Measurements from ENCODE around the gene SPIN2A. TPM values are rescaled to one million over a fixed set of nuclear protein-coding genes. Genes with fewer than 3 reads are reported as not detected.
"Not testable (repeated sequence)": the region's sequence is repeated elsewhere in the genome, so short reads cannot be mapped to it uniquely, and the experiment has no call there.

The SPIN2A gene
- 1.2 and 1.6 TPM in 2 replicates for total RNA-seq

- POLR2A ChIA-PET; H3K4me3 Mint-ChIP-seq; H3K27me3 Mint-ChIP-seq; ATAC-seq (ENCODE audit: low read depth); H3K9me3 Mint-ChIP-seq; H3K4me1 Mint-ChIP-seq; DNase-seq; intact Hi-C loops (cut with micrococcal nuclease); H3K36me3 Mint-ChIP-seq (ENCODE audit: low read depth); CTCF ChIA-PET; H3K27ac Mint-ChIP-seq: not testable (repeated sequence)
Measured at GRCh38 chrX:57137073-57137472, at the start of gene SPIN2A. SPIN2A (minus strand) TSS chrX:57137397; CDS start chrX:57136597, 800 bp downstream.

DNA sequence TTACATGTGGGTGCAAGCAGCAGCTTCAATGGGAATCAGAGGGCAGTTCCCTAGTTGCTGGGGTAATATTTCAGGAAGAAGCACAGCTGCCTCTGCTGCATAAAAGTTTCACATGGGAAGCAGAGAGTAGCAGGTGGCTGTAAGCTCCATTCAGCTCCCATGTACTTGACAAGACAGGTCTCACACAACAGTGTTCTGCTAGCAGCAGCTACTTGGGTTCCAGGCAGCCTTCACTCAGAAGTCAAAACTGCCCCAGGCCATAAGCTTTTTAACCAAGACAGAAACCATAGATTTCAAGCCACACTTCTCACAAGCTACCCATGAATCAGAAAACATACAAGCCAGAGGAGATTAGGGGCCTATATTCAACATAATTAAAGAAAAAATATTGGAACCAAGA, 41.4 kb upstream of the SPIN2A start:
- H3K4me3 Mint-ChIP-seq = no peak overlapping the region
- no peak for DNase-seq
- no peaks in the 10 kb centered on the region for H3K36me3 Mint-ChIP-seq (ENCODE audit: low read depth)
- H3K27ac Mint-ChIP-seq = no peak overlapping the region
- H3K4me1 Mint-ChIP-seq = peaks cover 5% of the 10 kb centered on the region
- ATAC-seq (ENCODE audit: low read depth) = no peak
- H3K9me3 Mint-ChIP-seq = peaks cover 12% of the 10 kb centered on the region
- TF ChIP-seq CTCF (IDR thresholded peaks at IDR 0.05) = no peak
- ChIA-PET CTCF (no interaction called here), POLR2A (no interaction called here)
- H3K27me3 Mint-ChIP-seq = no peaks in the 10 kb centered on the region
- intact Hi-C loops (cut with micrococcal nuclease) = no loop called here

- TF ChIP-seq CTCF (IDR thresholded peaks at IDR 0.05) = no peak
- Mint-ChIP-seq H3K27me3 (no peaks in the 10 kb centered on the region), H3K27ac (no peak overlapping the region), H3K36me3 (ENCODE audit: low read depth) (no peaks in the 10 kb centered on the region), H3K4me3 (no peak overlapping the region), H3K4me1 (peaks cover 5% of the 10 kb centered on the region), H3K9me3 (peaks cover 10% of the 10 kb centered on the region)
- POLR2A ChIA-PET = no interaction called here
- CTCF ChIA-PET = no interaction called here
- no peak for ATAC-seq (ENCODE audit: low read depth)
- intact Hi-C loops (cut with micrococcal nuclease) = no loop called here
- DNase-seq = no peak
Measured at GRCh38 chrX:57177070-57177469, 39.9 kb upstream of the SPIN2A start.

DNA sequence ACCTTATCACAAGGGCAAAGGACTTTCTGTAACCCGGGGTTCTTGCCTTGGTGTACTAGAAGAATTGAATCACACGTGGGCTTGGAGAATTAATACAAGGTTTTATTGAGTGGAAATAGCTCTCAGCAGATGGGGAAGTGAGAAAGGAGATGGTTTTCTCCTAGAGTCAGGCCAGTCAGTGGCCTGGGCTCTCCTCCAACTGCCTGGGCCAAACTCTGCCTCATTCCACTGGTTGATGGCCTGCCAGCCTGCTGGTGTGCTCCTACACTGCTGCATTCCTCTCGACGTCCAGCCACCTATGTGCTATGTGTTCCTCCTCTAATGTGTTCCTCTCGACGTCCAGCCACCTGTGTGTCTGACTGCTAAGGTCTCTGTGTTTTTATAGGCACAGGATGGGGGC, 35.3 kb upstream of the SPIN2A start:
- Mint-ChIP-seq H3K36me3 (ENCODE audit: low read depth) (no peaks in the 10 kb centered on the region), H3K4me1 (no peaks in the 10 kb centered on the region), H3K4me3 (no peak overlapping the region), H3K27ac (no peak overlapping the region), H3K9me3 (no peaks in the 10 kb centered on the region), H3K27me3 (no peaks in the 10 kb centered on the region)
- CTCF ChIA-PET = no interaction called here
- ATAC-seq (ENCODE audit: low read depth) = no peak
- intact Hi-C loops (cut with micrococcal nuclease) = no loop called here
- POLR2A ChIA-PET = no interaction called here
- DNase-seq = no peak
- no peak for TF ChIP-seq CTCF (IDR thresholded peaks at IDR 0.05)

GRCh38 chrX:57156397-57157049, 19.3 kb upstream of the SPIN2A start:
- H3K9me3 Mint-ChIP-seq = peaks cover 2% of the 10 kb centered on the region
- H3K27me3 Mint-ChIP-seq = no peaks in the 10 kb centered on the region
- ChIA-PET CTCF (no interaction called here), POLR2A (no interaction called here)
- H3K36me3 Mint-ChIP-seq (ENCODE audit: low read depth) = peaks cover 20% of the 10 kb centered on the region
- H3K4me1 Mint-ChIP-seq = no peaks in the 10 kb centered on the region
- H3K27ac Mint-ChIP-seq = no peak overlapping the region
- intact Hi-C loops (cut with micrococcal nuclease) = no loop called here
- no peak for TF ChIP-seq CTCF (IDR thresholded peaks at IDR 0.05)
- DNase-seq (no peak), ATAC-seq (ENCODE audit: low read depth) (no peak)
- no peak overlapping the region for H3K4me3 Mint-ChIP-seq

GRCh38 chrX:57155171-57155570, 18.0 kb upstream of the SPIN2A start:
- intact Hi-C loops (cut with micrococcal nuclease) = no loop called here
- ChIA-PET POLR2A (no interaction called here), CTCF (no interaction called here)
- Mint-ChIP-seq H3K27me3 (no peaks in the 10 kb centered on the region), H3K4me1 (no peaks in the 10 kb centered on the region), H3K36me3 (ENCODE audit: low read depth) (peaks cover 19% of the 10 kb centered on the region), H3K9me3 (no peaks in the 10 kb centered on the region), H3K27ac (no peak overlapping the region), H3K4me3 (no peak overlapping the region)
- TF ChIP-seq CTCF (IDR thresholded peaks at IDR 0.05) = no peak
- no peak for DNase-seq
- ATAC-seq (ENCODE audit: low read depth) = no peak

GRCh38 chrX:57152222-57152621, 15.0 kb upstream of the SPIN2A start:
- H3K36me3 Mint-ChIP-seq (ENCODE audit: low read depth) = peaks cover 31% of the 10 kb centered on the region
- H3K4me1 Mint-ChIP-seq; H3K9me3 Mint-ChIP-seq; intact Hi-C loops (cut with micrococcal nuclease); H3K27ac Mint-ChIP-seq; DNase-seq; H3K27me3 Mint-ChIP-seq; H3K4me3 Mint-ChIP-seq; POLR2A ChIA-PET; CTCF ChIA-PET; ATAC-seq (ENCODE audit: low read depth): not testable (repeated sequence)
